Measurements from ENCODE around the gene KRTAP5-3. TPM values are rescaled to one million over a fixed set of nuclear protein-coding genes. Genes with fewer than 3 reads are reported as not detected.
"Not testable (repeated sequence)": the region's sequence is repeated elsewhere in the genome, so short reads cannot be mapped to it uniquely, and the experiment has no call there.

Gene KRTAP5-3
- total and polyA plus RNA-seq, 12 donors: not detected

- WGBS, 4 donors: 73 to 81% (median 78%) methylated on average over 4 to 7 of the region's 7 CpGs
- Histone ChIP-seq H3K9me3 (replicated peaks in 1 of 3) (no peaks in the 10 kb centered on the region), H3K27me3 (no peaks in the 10 kb centered on the region), H3K4me1 (replicated peaks in 1 of 2) (no peaks in the 10 kb centered on the region), H3K36me3 (replicated peaks in 1 of 2) (no peaks in the 10 kb centered on the region), H3K27ac (no peak overlapping the region), H3K4me3 (no peak overlapping the region)
- no peak for DNase-seq
- intact Hi-C loops (cut with DNase I): no loop called here
- no peak for TF ChIP-seq POLR2A (IDR thresholded peaks at IDR 0.05)
- TF ChIP-seq CTCF (IDR thresholded peaks at IDR 0.05): no peak
Measured at GRCh38 chr11:1604711-1605110, 3.6 kb downstream of the KRTAP5-3 start.

DNA sequence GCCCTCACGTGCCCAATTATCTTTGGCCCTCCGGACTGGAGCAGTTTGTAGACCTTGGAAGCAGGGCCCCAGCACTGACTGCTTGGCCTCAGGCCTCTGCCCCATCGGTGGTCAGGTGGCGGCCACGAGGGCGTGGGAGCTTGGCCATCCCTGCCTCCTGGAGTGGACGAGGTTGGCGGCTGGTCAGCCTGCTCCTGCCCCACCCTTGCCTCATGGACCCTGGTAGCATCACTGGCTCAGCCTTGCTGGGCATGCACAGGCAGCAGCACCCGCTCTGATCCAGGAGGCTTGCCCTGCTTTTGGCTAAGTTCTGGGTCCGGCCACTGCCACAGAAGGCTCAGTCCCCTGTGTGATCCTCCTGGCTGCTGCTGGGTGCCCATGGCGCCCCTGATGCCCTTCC lies 4.1 kb downstream of the KRTAP5-3 start:
- Histone ChIP-seq H3K9me3 (replicated peaks in 1 of 3) (no peaks in the 10 kb centered on the region), H3K36me3 (replicated peaks in 1 of 2) (no peaks in the 10 kb centered on the region), H3K27me3 (no peaks in the 10 kb centered on the region), H3K4me1 (replicated peaks in 1 of 2) (no peaks in the 10 kb centered on the region), H3K4me3 (no peak overlapping the region), H3K27ac (no peak overlapping the region)
- WGBS, 4 donors: 84 to 90% (median 87%) methylated on average over 7 to 11 of the region's 11 CpGs
- TF ChIP-seq POLR2A (IDR thresholded peaks at IDR 0.05) (no peak), CTCF (IDR thresholded peaks at IDR 0.05) (no peak)
- no peak for DNase-seq
- intact Hi-C loops (cut with DNase I): no loop called here

GRCh38 chr11:1603629-1604028 lies 4.6 kb downstream of the KRTAP5-3 start:
- no peak overlapping the region for H3K4me3 ChIP-seq
- H3K27me3 ChIP-seq: no peaks in the 10 kb centered on the region
- intact Hi-C loops (cut with DNase I): no loop called here
- no peaks in the 10 kb centered on the region for H3K9me3 ChIP-seq (replicated peaks in 1 of 3)
- 58 to 90% (median 68%) methylated on average over 1 of the region's 1 CpG for WGBS, 4 donors
- no peak for DNase-seq
- no peaks in the 10 kb centered on the region for H3K4me1 ChIP-seq (replicated peaks in 1 of 2)
- H3K27ac ChIP-seq: no peak overlapping the region
- no peak for TF ChIP-seq CTCF (IDR thresholded peaks at IDR 0.05)
- no peak for TF ChIP-seq POLR2A (IDR thresholded peaks at IDR 0.05)
- no peaks in the 10 kb centered on the region for H3K36me3 ChIP-seq (replicated peaks in 1 of 2)

- H3K27ac ChIP-seq; H3K36me3 ChIP-seq (replicated peaks in 1 of 2); DNase-seq; H3K9me3 ChIP-seq (replicated peaks in 1 of 3); H3K4me1 ChIP-seq (replicated peaks in 1 of 2); intact Hi-C loops (cut with DNase I); H3K27me3 ChIP-seq; H3K4me3 ChIP-seq: not testable (repeated sequence)
- WGBS, 4 donors: 34 to 68% (median 51%) methylated on average over 3 of the region's 3 CpGs
Measured at GRCh38 chr11:1601663-1602062, 6.6 kb downstream of the KRTAP5-3 start.

DNA sequence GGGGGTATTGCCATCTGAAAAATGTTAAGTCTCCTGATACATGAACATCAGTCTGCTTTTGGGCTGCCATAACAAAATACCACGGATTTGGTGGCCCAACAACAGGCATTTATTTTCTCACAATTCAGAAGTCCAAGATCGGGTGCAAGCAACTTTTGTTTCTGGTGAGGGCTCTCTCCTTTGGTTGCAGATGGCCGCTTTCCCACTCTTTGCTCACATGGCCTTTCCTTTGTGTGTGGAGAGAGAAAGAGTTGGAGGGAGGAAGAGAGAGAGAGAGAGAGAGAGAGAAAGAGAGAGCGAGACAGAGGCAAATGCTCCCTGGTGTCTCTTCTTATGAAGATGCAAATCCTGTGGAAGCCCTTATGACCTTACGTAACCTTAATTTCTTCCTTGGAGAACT lies 7.6 kb downstream of the KRTAP5-3 start:
- Histone ChIP-seq H3K36me3 (replicated peaks in 1 of 2) (no peaks in the 10 kb centered on the region), H3K4me1 (replicated peaks in 1 of 2) (no peaks in the 10 kb centered on the region), H3K9me3 (replicated peaks in 1 of 3) (no peaks in the 10 kb centered on the region), H3K27me3 (peaks cover 12% of the 10 kb centered on the region), H3K4me3 (no peak overlapping the region), H3K27ac (no peak overlapping the region)
- intact Hi-C loops (cut with DNase I): no loop called here
- 73 to 78% (median 76%) methylated on average over 5 of the region's 5 CpGs for WGBS, 4 donors
- TF ChIP-seq POLR2A (IDR thresholded peaks at IDR 0.05) (no peak), CTCF (IDR thresholded peaks at IDR 0.05) (no peak)
- no peak for DNase-seq

Data from adrenal gland (tissue), 12 donors.